Fibroblast of pulmonary artery (primary cell): ENCODE results near the gene PDGFA.

Source experiments
- DNase-seq: peaks from one replicate; pipeline ENCODE4 v3.0.0-alpha.2; 2010; ENCODE audit warnings: low read depth
- H3K4me3 ChIP-seq: replicated peaks from 2 replicates; pipeline ENCODE4 v1.5.1; 2011; ENCODE audit warnings: low read depth, mild to moderate bottlenecking, control low read depth, low read length, moderate library complexity
- CTCF ChIP-seq: IDR thresholded peaks from 2 replicates; pipeline ENCODE4 v1.5.1; 2011; ENCODE audit warnings: mild to moderate bottlenecking, control low read depth, low read length, inconsistent platforms; ENCODE audit errors: missing control alignments

PDGFA gene

DNA sequence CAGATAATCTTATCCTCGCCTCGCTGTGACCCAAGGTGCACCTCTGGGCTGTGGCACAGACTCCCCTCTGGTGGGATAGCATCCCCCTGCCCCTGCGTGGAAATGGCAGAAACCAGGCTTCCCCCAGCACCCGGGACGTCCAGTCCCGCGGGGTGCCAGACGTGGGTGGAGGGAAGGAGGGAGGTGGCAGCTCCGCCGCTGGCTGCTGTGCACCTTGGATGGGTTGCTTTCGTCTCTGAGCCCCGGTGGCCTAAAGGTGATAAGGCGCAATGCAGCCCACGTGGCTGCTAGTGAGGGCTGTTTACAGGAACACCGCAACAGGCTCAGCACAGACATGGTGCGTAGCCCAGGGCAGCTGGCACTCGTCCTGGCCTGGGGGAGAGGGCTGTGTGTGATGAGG lies 13.6 kb upstream of the PDGFA start:
- no peak for TF ChIP-seq CTCF
- no peak for DNase-seq
- H3K4me3 ChIP-seq = no peak overlapping the region

- DNase-seq = no peak
- no peak overlapping the region for H3K4me3 ChIP-seq
- TF ChIP-seq CTCF = no peak
These were observed 12.9 kb upstream of the PDGFA start for GRCh38 chr7:532379-533143.

DNA sequence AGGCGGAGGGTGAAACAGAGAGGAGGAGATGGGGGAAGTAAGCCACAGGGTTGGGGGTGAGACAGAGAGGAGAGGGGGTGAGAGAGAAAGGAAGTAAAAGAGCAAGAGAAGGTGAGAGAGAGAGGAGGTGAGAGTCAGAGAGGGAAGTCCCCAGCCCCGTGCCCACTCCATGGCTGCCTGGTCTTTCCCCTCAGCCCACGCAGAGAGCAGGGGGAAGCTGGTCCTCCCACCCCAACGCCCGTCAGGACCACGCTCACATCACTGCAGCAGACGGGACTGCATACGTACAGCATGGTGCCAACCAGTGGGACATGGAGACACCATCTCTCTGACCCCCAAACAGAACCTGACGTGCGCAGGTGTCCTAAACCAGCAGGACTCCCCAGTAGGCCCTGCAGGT lies 12.1 kb upstream of the PDGFA start:
- no peak for DNase-seq
- no peak overlapping the region for H3K4me3 ChIP-seq
- TF ChIP-seq CTCF = no peak

- DNase-seq = no peak
- no peak overlapping the region for H3K4me3 ChIP-seq
These were observed 8.8 kb upstream of the PDGFA start for GRCh38 chr7:528451-528850.

DNA sequence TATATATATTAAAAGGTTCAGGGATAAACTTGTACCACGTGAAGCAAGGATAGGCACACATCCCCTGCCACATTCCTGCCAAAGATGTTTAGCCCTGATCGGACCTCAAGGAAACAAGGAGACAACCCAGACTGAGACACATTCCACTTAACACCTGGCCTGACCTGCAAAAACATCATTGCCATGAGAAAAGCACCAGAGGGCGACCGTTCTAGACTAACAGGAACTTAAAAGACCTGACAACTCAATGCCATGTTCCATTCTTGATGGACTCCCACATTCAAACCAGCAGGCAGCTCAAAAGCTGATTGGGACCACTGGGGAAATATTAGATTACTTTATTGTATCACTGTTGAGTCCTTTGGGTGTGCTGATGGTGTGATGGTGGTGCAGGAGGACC lies 8.1 kb upstream of the PDGFA start:
- TF ChIP-seq CTCF = no peak
- no peak overlapping the region for H3K4me3 ChIP-seq
- DNase-seq = no peak

More at GRCh38 chr7:528451-528850, 8.8 kb upstream of the PDGFA start:
- no peak for TF ChIP-seq CTCF

DNA sequence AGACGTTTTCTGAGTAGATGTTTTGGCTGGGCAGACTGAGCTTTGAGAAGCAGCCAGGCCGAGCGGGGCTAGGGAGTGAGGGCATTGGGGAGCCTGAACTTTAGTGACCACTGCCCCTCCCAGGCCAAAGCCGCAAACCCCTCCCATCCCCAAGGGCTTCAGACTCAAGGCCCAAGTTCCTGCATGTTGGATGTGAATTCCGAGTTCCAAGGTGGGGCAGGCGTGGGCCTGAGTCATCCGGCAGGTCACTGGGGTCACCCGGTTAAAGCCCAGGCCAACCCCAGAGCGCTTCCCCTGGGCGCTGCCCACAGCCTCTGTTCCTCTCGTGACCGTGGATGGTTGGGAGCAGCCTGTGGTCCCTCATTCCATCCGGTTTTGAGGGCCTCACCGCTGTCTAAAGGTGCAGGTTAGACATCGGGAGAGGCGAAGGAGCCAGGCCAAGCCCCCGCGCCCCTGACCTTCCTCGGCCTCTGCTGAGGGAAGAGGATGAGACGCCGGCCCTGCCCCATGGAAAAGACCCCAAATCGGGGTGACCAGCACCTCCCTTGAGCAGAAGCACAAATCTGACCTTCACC lies 6.9 kb upstream of the PDGFA start:
- no peak overlapping the region for H3K4me3 ChIP-seq
- no peak for DNase-seq
- TF ChIP-seq CTCF = no peak

DNA sequence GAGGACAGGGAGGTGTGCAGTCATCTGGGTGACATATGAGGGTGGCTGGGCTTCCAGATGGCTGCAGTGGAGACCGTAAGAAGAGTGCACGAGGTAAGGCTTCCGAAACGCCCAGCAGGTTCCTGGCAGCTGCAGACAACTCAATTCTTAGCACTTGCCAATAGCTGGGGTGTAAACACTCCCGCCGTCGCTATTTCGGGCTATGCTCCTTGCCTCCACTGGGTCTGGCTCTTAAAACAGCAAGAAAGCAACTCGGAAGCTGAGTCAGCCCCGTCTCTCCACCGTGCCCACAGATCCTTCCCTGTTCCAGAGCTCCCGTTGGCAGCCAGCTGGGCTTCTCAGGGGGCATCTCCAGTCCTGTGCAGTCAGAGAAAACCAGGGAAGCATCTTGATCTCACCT lies 6.1 kb upstream of the PDGFA start:
- TF ChIP-seq CTCF = no peak
- no peak overlapping the region for H3K4me3 ChIP-seq
- no peak for DNase-seq
